NK-92 treated with Interleukin-12 subunit alpha and Interleukin-12 subunit beta, amount 100 ng/mL, for 24 hours (cell line): ENCODE results near the gene VWA1.
"Not testable (repeated sequence)": the region's sequence is repeated elsewhere in the genome, so short reads cannot be mapped to it uniquely, and the experiment has no call there.

Source experiments
- DNase-seq: peaks from one replicate; lab custom pipeline; 2025; lab: John Stamatoyannopoulos, UW

VWA1 gene

GRCh38 chr1:1459156-1459555 is 23.7 kb downstream of the VWA1 start:
- DNase-seq: not testable (repeated sequence)

- not testable (repeated sequence) for DNase-seq
Observed at GRCh38 chr1:1459711-1460110, 24.2 kb downstream of the VWA1 start.

GRCh38 chr1:1460540-1461130 is 25.1 kb downstream of the VWA1 start:
- DNase-seq: no peak

GRCh38 chr1:1461721-1462317 is 26.3 kb downstream of the VWA1 start:
- no peak for DNase-seq

GRCh38 chr1:1462318-1462966 is 27.0 kb downstream of the VWA1 start:
- DNase-seq: no peak

- no peak for DNase-seq
Observed at GRCh38 chr1:1463312-1463711, 27.8 kb downstream of the VWA1 start.

GRCh38 chr1:1468196-1468985 is 32.9 kb downstream of the VWA1 start:
- DNase-seq: not testable (repeated sequence)

- no peak for DNase-seq
Observed at GRCh38 chr1:1470626-1471388, 35.3 kb downstream of the VWA1 start.

- peak; percentile 87 for DNase-seq
Observed at GRCh38 chr1:1471389-1472052, 36.0 kb downstream of the VWA1 start, which contains the start of gene ATAD3B. TSS of gene ATAD3B (plus strand) at chr1:1471765. CDS start at chr1:1471885, 120 bp downstream.

GRCh38 chr1:1472053-1472876 is 36.8 kb downstream of the VWA1 start:
- DNase-seq: not testable (repeated sequence)

- DNase-seq: not testable (repeated sequence)
Observed at GRCh38 chr1:1476011-1476410, 40.5 kb downstream of the VWA1 start.

GRCh38 chr1:1477206-1477605 is 41.7 kb downstream of the VWA1 start:
- no peak for DNase-seq

- no peak for DNase-seq
Observed at GRCh38 chr1:1479547-1480487, 44.3 kb downstream of the VWA1 start.

GRCh38 chr1:1480488-1480867 is 45.0 kb downstream of the VWA1 start:
- not testable (repeated sequence) for DNase-seq

- not testable (repeated sequence) for DNase-seq
Observed at GRCh38 chr1:1481811-1482210, 46.3 kb downstream of the VWA1 start.

- no peak for DNase-seq
Observed at GRCh38 chr1:1482856-1483255, 47.4 kb downstream of the VWA1 start.

GRCh38 chr1:1483714-1484113 is 48.2 kb downstream of the VWA1 start:
- DNase-seq: no peak

GRCh38 chr1:1484976-1485750 is 49.7 kb downstream of the VWA1 start:
- DNase-seq: not testable (repeated sequence)
